Measurements from ENCODE around the gene UNC13D. TPM values are rescaled to one million over a fixed set of nuclear protein-coding genes. Genes with fewer than 3 reads are reported as not detected.

The UNC13D gene
- polyA plus RNA-seq, 1 donor from 2014 or later = 1.2 TPM

DNA sequence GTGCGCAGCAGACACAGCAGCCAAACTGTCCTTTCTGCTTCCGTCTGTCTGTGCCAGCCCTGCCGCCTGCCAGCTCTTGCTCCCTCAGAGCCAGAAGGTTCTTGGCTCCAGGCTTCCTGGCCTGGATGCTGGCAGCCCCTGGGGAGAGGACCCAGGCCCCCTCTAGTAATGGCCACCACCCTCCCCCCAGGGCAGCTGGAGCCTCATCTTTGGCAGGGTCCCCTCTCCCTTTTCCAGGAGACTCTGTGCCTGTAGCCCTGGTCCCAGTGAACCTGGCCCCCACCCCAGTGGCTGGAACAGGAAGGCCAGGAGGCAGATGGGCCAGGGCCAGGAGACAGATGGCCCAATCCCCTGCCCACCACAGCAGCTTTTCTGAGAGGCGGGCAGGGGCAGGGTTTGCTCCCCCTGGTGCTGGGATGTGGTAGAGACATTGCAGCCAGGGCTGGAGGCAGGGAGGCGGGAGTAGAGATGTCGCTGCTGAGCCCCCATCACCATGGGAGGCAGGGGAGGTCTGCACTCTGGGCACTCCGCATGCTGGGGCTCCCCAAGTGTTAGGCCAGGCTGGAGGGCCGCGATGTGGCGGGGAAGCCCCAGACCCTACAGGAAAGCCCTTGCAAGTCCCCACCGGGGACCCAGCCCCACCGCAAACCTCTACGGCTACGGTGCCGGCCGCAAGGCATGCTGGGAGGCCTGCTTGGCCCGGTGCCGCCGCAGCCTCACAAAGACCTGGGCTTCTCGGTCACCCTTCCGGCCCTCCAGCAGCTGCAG lies 16.7 kb downstream of the UNC13D start:
- no peaks in the 10 kb centered on the region for H3K36me3 ChIP-seq (ENCODE audit: insufficient read depth, low read length)
- H3K9me3 ChIP-seq (ENCODE audit: low read length) = no peaks in the 10 kb centered on the region
- no peak overlapping the region for H2AFZ ChIP-seq (ENCODE audit: low read depth, low read length)
- H3K27me3 ChIP-seq (ENCODE audit: insufficient read depth, low read depth, low read length) = no peaks in the 10 kb centered on the region
- no peak overlapping the region for H3K27ac ChIP-seq (ENCODE audit: low read length)
- no peak overlapping the region for H3K4me3 ChIP-seq (ENCODE audit: low read length)
- no peaks in the 10 kb centered on the region for H3K9me2 ChIP-seq (ENCODE audit: insufficient read depth, low read length)
- H4K20me1 ChIP-seq (ENCODE audit: insufficient read depth) = no peaks in the 10 kb centered on the region
- TF ChIP-seq EZH2 (IDR thresholded peaks at IDR 0.05; ENCODE audit: borderline replicate concordance, insufficient read depth, low read length, poor library complexity, severe bottlenecking) = no peak
- TF ChIP-seq, protein P1, sequence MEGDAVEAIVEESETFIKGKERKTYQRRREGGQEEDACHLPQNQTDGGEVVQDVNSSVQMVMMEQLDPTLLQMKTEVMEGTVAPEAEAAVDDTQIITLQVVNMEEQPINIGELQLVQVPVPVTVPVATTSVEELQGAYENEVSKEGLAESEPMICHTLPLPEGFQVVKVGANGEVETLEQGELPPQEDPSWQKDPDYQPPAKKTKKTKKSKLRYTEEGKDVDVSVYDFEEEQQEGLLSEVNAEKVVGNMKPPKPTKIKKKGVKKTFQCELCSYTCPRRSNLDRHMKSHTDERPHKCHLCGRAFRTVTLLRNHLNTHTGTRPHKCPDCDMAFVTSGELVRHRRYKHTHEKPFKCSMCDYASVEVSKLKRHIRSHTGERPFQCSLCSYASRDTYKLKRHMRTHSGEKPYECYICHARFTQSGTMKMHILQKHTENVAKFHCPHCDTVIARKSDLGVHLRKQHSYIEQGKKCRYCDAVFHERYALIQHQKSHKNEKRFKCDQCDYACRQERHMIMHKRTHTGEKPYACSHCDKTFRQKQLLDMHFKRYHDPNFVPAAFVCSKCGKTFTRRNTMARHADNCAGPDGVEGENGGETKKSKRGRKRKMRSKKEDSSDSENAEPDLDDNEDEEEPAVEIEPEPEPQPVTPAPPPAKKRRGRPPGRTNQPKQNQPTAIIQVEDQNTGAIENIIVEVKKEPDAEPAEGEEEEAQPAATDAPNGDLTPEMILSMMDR (IDR thresholded peaks at IDR 0.05; ENCODE audit: poor library complexity, severe bottlenecking) = peak; percentile 48
- H3K4me2 ChIP-seq (ENCODE audit: low read length) = no peak overlapping the region
- H3K79me2 ChIP-seq (replicated peaks; ENCODE audit: insufficient read depth, low read length) = no peaks in the 10 kb centered on the region
- no peak overlapping the region for H3K9ac ChIP-seq (ENCODE audit: low read length)
- no peaks in the 10 kb centered on the region for H3F3A ChIP-seq (ENCODE audit: insufficient read depth, low read length, poor library complexity, severe bottlenecking)

DNA sequence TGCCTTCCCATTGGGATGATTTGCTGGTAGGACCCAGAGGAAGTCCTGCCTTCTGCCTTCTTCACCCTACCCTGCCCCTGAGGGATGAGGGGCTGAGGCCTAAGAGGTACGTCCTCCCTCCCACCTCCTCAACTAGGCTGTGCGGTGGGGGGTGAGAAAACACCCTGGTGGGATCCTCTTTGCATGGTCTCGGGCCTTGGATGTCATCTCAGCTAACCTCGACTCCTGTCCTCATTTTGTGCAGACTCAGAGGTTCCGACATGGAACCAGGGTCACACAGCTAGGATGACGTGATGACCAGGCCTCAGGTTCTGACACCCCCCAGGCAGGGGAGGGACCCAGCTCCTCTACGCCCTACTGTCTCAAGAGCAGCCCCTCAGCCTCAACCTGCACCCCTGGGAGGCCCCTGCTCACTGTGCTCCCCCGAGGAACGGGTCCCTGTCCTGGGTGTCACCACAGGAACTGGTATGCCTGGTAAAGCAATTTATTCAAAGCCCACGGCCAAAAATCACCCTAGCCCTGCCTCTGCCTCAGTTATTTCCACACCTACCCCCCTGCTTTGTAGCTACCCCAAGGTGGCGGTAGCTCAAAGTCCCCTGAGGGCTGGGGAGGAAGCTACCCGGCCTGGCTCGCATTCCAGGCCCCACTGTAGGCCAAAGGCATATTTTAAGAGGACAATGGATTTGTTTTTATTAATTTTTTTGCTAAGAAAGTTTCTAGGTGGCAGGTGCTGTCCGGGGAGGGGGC lies 17.5 kb downstream of the UNC13D start:
- H3K27me3 ChIP-seq (ENCODE audit: insufficient read depth, low read depth, low read length) = no peaks in the 10 kb centered on the region
- no peak overlapping the region for H3K4me3 ChIP-seq (ENCODE audit: low read length)
- H3K36me3 ChIP-seq (ENCODE audit: insufficient read depth, low read length) = no peaks in the 10 kb centered on the region
- TF ChIP-seq RAD21 (conservative IDR thresholded peaks at IDR 0.05) (no peak), SMC3 (conservative IDR thresholded peaks at IDR 0.05; ENCODE audit: poor library complexity) (no peak), POLR2AphosphoS5 (IDR thresholded peaks at IDR 0.05) (no peak), EZH2 (IDR thresholded peaks at IDR 0.05; ENCODE audit: borderline replicate concordance, insufficient read depth, low read length, poor library complexity, severe bottlenecking) (no peak), EP300 (conservative IDR thresholded peaks at IDR 0.05; ENCODE audit: poor library complexity, severe bottlenecking) (no peak), MXI1 (conservative IDR thresholded peaks at IDR 0.05; ENCODE audit: poor library complexity, severe bottlenecking) (no peak), TAF1 (IDR thresholded peaks at IDR 0.05; ENCODE audit: low read depth) (no peak)
- TF ChIP-seq, protein P2, sequence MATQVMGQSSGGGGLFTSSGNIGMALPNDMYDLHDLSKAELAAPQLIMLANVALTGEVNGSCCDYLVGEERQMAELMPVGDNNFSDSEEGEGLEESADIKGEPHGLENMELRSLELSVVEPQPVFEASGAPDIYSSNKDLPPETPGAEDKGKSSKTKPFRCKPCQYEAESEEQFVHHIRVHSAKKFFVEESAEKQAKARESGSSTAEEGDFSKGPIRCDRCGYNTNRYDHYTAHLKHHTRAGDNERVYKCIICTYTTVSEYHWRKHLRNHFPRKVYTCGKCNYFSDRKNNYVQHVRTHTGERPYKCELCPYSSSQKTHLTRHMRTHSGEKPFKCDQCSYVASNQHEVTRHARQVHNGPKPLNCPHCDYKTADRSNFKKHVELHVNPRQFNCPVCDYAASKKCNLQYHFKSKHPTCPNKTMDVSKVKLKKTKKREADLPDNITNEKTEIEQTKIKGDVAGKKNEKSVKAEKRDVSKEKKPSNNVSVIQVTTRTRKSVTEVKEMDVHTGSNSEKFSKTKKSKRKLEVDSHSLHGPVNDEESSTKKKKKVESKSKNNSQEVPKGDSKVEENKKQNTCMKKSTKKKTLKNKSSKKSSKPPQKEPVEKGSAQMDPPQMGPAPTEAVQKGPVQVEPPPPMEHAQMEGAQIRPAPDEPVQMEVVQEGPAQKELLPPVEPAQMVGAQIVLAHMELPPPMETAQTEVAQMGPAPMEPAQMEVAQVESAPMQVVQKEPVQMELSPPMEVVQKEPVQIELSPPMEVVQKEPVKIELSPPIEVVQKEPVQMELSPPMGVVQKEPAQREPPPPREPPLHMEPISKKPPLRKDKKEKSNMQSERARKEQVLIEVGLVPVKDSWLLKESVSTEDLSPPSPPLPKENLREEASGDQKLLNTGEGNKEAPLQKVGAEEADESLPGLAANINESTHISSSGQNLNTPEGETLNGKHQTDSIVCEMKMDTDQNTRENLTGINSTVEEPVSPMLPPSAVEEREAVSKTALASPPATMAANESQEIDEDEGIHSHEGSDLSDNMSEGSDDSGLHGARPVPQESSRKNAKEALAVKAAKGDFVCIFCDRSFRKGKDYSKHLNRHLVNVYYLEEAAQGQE (IDR thresholded peaks at IDR 0.05; ENCODE audit: borderline replicate concordance) = no peak
- TF ChIP-seq, protein P1 (IDR thresholded peaks at IDR 0.05; ENCODE audit: poor library complexity, severe bottlenecking) = no peak
- H3K9me2 ChIP-seq (ENCODE audit: insufficient read depth, low read length) = no peaks in the 10 kb centered on the region
- no peak overlapping the region for H3K4me2 ChIP-seq (ENCODE audit: low read length)
- H3F3A ChIP-seq (ENCODE audit: insufficient read depth, low read length, poor library complexity, severe bottlenecking) = no peaks in the 10 kb centered on the region
- no peak overlapping the region for H3K27ac ChIP-seq (ENCODE audit: low read length)
- no peaks in the 10 kb centered on the region for H4K20me1 ChIP-seq (ENCODE audit: insufficient read depth)
- no peaks in the 10 kb centered on the region for H3K9me3 ChIP-seq (ENCODE audit: low read length)
- H2AFZ ChIP-seq (ENCODE audit: low read depth, low read length) = no peak overlapping the region
- no peak overlapping the region for H3K9ac ChIP-seq (ENCODE audit: low read length)
- no peaks in the 10 kb centered on the region for H3K79me2 ChIP-seq (replicated peaks; ENCODE audit: insufficient read depth, low read length)
